H1 (cell line): Measurements from ENCODE around the gene CASP1. TPM values are rescaled to one million over a fixed set of nuclear protein-coding genes. Genes with fewer than 3 reads are reported as not detected.

Experiments
- CHD2 ChIP-seq: IDR thresholded peaks from 2 replicates; pipeline ENCODE4 v1.6.1; 2012; ENCODE audit warnings: low read length, improper control_type of control experiment
- JUN ChIP-seq: IDR thresholded peaks from 2 replicates; pipeline ENCODE4 v1.6.1; 2011; ENCODE audit warnings: low read depth, mild to moderate bottlenecking, improper control_type of control experiment, low read length
- polyA plus RNA-seq, 7 experiments: library from polyadenylated mRNA; depleted of rRNA in 3 of 7; stranded (reverse) in 5 of 7; unstranded in 2 of 7; fragments of >200 nt in 5 of 7; fragments of 200-250 nt in 2 of 7; gene quantifications; 1 replicate in 5 of 7; 2 replicates in 1 of 7; 4 replicates in 1 of 7; pipeline versions ENCODE4 v1.2.1 to v1.2.3, GENCODE V29; 2011 to 2013; ENCODE audit warnings: missing spikeins in 2 of 7, mixed read lengths in 2 of 7
- total RNA-seq: library from RNA; stranded (reverse); fragmentation: NEBNext Ultra II Directional; extraction: Animal tissue kit (Norgen Biotek cat#: 25700); gene quantifications from 2 replicates; pipeline ENCODE4 v1.2.1, GENCODE V29; 2021

CASP1 gene
- total and polyA plus RNA-seq, 2 of the 8 experiments (the other 6 are each of a cell fraction or from before 2014, with no cell fraction given) = not detected

GRCh38 chr11:105003151-105003550 is 31.8 kb downstream of the CASP1 start (continued):
- TF ChIP-seq CHD2 (no peak), JUN (no peak)
